Measurements from ENCODE around the gene GTF2H4. TPM values are rescaled to one million over a fixed set of nuclear protein-coding genes. Genes with fewer than 3 reads are reported as not detected.
"Not testable (repeated sequence)": the region's sequence is repeated elsewhere in the genome, so short reads cannot be mapped to it uniquely, and the experiment has no call there.

GTF2H4 gene
- total and polyA plus RNA-seq, 12 donors: 3.7 to 71.9 (median 29.9) TPM

- intact Hi-C loops (cut with DNase I): no loop called here
- no peak overlapping the region for H3K4me3 ChIP-seq
- TF ChIP-seq CTCF (IDR thresholded peaks at IDR 0.05): no peak
- TF ChIP-seq POLR2A (IDR thresholded peaks at IDR 0.05): no peak
- WGBS, 4 donors: 76 to 86% (median 83%) methylated on average over 1 of the region's 1 CpG
- no peak for DNase-seq
- H3K9me3 ChIP-seq (replicated peaks in 1 of 3): no peaks in the 10 kb centered on the region
- H3K36me3 ChIP-seq (replicated peaks in 1 of 2): peaks cover 0 to 36% of the 10 kb centered on the region in 2 donors
- no peaks in the 10 kb centered on the region for H3K27me3 ChIP-seq
- no peaks in the 10 kb centered on the region for H3K4me1 ChIP-seq (replicated peaks in 1 of 2)
- no peak overlapping the region for H3K27ac ChIP-seq
Measured at GRCh38 chr6:30900863-30901417, 7.1 kb upstream of the GTF2H4 start.

GRCh38 chr6:30901436-30901835 lies 6.6 kb upstream of the GTF2H4 start:
- intact Hi-C loops (cut with DNase I): no loop called here
- no peak for DNase-seq

GRCh38 chr6:30902196-30902595 lies 5.8 kb upstream of the GTF2H4 start:
- H3K27ac ChIP-seq; H3K4me1 ChIP-seq (replicated peaks in 1 of 2); H3K9me3 ChIP-seq (replicated peaks in 1 of 3); H3K4me3 ChIP-seq; H3K27me3 ChIP-seq; DNase-seq; intact Hi-C loops (cut with DNase I): not testable (repeated sequence)
- WGBS, 4 donors: 67 to 77% (median 74%) methylated on average over 9 of the region's 9 CpGs
- peaks cover 0 to 25% of the 10 kb centered on the region in 2 donors for H3K36me3 ChIP-seq (replicated peaks in 1 of 2)

More at GRCh38 chr6:30901436-30901835, 6.6 kb upstream of the GTF2H4 start:
- Histone ChIP-seq H3K36me3 (replicated peaks in 1 of 2) (peaks cover 0 to 33% of the 10 kb centered on the region in 2 donors), H3K27ac (no peak overlapping the region), H3K27me3 (no peaks in the 10 kb centered on the region), H3K4me3 (no peak overlapping the region), H3K9me3 (replicated peaks in 1 of 3) (no peaks in the 10 kb centered on the region), H3K4me1 (replicated peaks in 1 of 2) (no peaks in the 10 kb centered on the region)
- TF ChIP-seq CTCF (IDR thresholded peaks at IDR 0.05) (no peak), POLR2A (IDR thresholded peaks at IDR 0.05) (no peak)

GRCh38 chr6:30902709-30903108 lies 5.3 kb upstream of the GTF2H4 start:
- intact Hi-C loops (cut with DNase I): no loop called here
- Histone ChIP-seq H3K27me3 (no peaks in the 10 kb centered on the region), H3K9me3 (replicated peaks in 1 of 3) (no peaks in the 10 kb centered on the region), H3K36me3 (replicated peaks in 1 of 2) (peaks cover 0 to 20% of the 10 kb centered on the region in 2 donors), H3K27ac (no peak overlapping the region), H3K4me1 (replicated peaks in 1 of 2) (no peaks in the 10 kb centered on the region), H3K4me3 (no peak overlapping the region)
- 37 to 52% (median 46%) methylated on average over 5 of the region's 5 CpGs for WGBS, 4 donors
- no peak for DNase-seq
- TF ChIP-seq CTCF (IDR thresholded peaks at IDR 0.05) (no peak), POLR2A (IDR thresholded peaks at IDR 0.05) (no peak)

- H3K36me3 ChIP-seq (replicated peaks in 1 of 2): peaks cover 0 to 15% of the 10 kb centered on the region in 2 donors
- WGBS, 4 donors: 77 to 88% (median 85%) methylated on average over 4 of the region's 4 CpGs
- no peaks in the 10 kb centered on the region for H3K9me3 ChIP-seq (replicated peaks in 1 of 3)
- no peak for DNase-seq
- TF ChIP-seq POLR2A (IDR thresholded peaks at IDR 0.05) (no peak), CTCF (IDR thresholded peaks at IDR 0.05) (no peak)
- intact Hi-C loops (cut with DNase I): no loop called here
- no peak overlapping the region for H3K27ac ChIP-seq
- H3K27me3 ChIP-seq: no peaks in the 10 kb centered on the region
- H3K4me3 ChIP-seq: no peak overlapping the region
- no peaks in the 10 kb centered on the region for H3K4me1 ChIP-seq (replicated peaks in 1 of 2)
Measured at GRCh38 chr6:30903236-30903635, 4.8 kb upstream of the GTF2H4 start.

GRCh38 chr6:30907290-30907757 lies 683 bp upstream of the GTF2H4 start:
- 33 to 41% (median 37%) methylated on average over 15 to 16 of the region's 16 CpGs for WGBS, 4 donors
- intact Hi-C loops (cut with DNase I); H3K9me3 ChIP-seq (replicated peaks in 1 of 3); H3K27me3 ChIP-seq; DNase-seq: not testable (repeated sequence)
- Histone ChIP-seq H3K4me3 (peak overlapping the region in 2 of 4 donors; percentile 48 to 55), H3K4me1 (replicated peaks in 1 of 2) (peaks cover 5 to 11% of the 10 kb centered on the region in 2 donors), H3K27ac (peak overlapping the region in 1 of 5 donors; percentile 29), H3K36me3 (replicated peaks in 1 of 2) (peaks cover 0 to 28% of the 10 kb centered on the region in 2 donors)

All from adrenal gland (tissue), 12 donors.